BLaER1 treated with 17β-estradiol and CSF1 and Interleukin-3, amounts not matched to agents 10 nM and 100 nM (cell line): Measurements from ENCODE around the gene ARL5A.

Experiments used
- H3K27ac ChIP-seq, 11 experiments: shearing (Covaris generic); formaldehyde crosslinking; 2 replicates each; pipeline ENCODE4 v1.8.1; 2022
- H3K27me3 ChIP-seq, 11 experiments: shearing (Covaris generic); formaldehyde crosslinking; 2 replicates each; pipeline ENCODE4 v1.8.1; 2022
- H3K36me3 ChIP-seq, 11 experiments: shearing (Covaris generic); formaldehyde crosslinking; 2 replicates each; pipeline ENCODE4 v1.8.1; 2022
- H3K4me1 ChIP-seq, 10 experiments: shearing (Covaris generic); formaldehyde crosslinking; 2 replicates each; pipeline ENCODE4 v1.8.1; 2022
- H3K4me2 ChIP-seq, 11 experiments: shearing (Covaris generic); formaldehyde crosslinking; 2 replicates each; pipeline ENCODE4 v1.8.1; 2022
- H3K4me3 ChIP-seq, 10 experiments: shearing (Covaris generic); formaldehyde crosslinking; 2 replicates each; pipeline ENCODE4 v1.8.1; 2022
- H3K9ac ChIP-seq, 11 experiments: shearing (Covaris generic); formaldehyde crosslinking; 2 replicates each; pipeline ENCODE4 v1.8.1; 2022
- H3K9me3 ChIP-seq, 11 experiments: shearing (Covaris generic); formaldehyde crosslinking; replicated peaks in 1 of 11; 2 replicates each; pipeline ENCODE4 v1.8.1; 2022
- H4K20me1 ChIP-seq, 11 experiments: shearing (Covaris generic); formaldehyde crosslinking; 2 replicates each; pipeline ENCODE4 v1.8.1; 2022
- Cebpa-rat ChIP-seq, 11 experiments: shearing (Covaris generic); IDR thresholded peaks; 2 replicates each; pipeline ENCODE4 v1.8.1; 2022

ARL5A gene

GRCh38 chr2:151853070-151853758 lies 25.0 kb upstream of the ARL5A start:
- Histone ChIP-seq H3K4me1 (no peaks in the 10 kb centered on the region), H3K9ac (no peak overlapping the region), H3K27ac (no peak overlapping the region), H3K9me3 (no peaks in the 10 kb centered on the region), H3K4me2 (no peak overlapping the region), H3K36me3 (no peaks in the 10 kb centered on the region), H4K20me1 (no peaks in the 10 kb centered on the region), H3K27me3 (no peaks in the 10 kb centered on the region), H3K4me3 (no peak overlapping the region)
- no peak for TF ChIP-seq Cebpa-rat (IDR thresholded peaks at IDR 0.05)

DNA sequence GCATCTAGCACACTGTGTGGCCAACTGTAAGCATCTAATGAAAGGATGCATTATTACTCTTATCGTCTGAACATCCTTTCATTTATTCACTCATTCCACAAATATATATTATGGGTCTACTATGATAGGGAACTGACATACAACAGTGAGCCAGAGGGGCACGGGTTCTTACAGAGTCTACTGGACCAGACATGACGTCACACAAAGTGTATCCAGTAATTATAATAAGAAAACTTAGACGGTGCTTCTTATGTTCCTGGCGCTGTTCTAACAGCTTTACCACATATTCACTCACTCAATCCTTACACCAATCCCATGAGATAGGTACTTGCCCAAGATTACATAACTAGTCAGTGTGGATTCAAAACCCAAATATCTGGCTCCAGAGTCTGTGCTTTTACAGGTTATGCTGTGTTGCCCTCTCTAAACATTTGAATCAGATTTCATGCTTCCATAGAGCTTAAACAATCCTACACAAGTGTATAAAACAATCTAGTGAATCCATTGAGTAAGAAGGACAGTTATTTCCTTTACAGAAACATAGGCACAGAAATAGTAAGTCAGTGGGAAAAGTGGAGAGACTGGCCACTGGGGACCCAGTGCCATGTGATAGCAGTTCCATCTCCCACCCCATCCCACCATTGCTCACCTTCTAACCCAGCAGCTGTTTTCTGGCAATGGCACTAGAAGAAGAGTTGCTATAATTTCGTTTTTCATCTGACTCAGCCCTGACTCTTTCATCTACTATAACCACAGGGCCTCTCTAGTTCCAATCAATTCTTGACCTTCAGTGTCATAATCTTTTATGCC lies 24.2 kb upstream of the ARL5A start:
- H3K4me3 ChIP-seq: no peak overlapping the region
- H3K36me3 ChIP-seq: no peaks in the 10 kb centered on the region
- H4K20me1 ChIP-seq: no peaks in the 10 kb centered on the region
- H3K27ac ChIP-seq: no peak overlapping the region
- no peaks in the 10 kb centered on the region for H3K27me3 ChIP-seq
- H3K4me2 ChIP-seq: no peak overlapping the region
- no peaks in the 10 kb centered on the region for H3K4me1 ChIP-seq
- H3K9me3 ChIP-seq: no peaks in the 10 kb centered on the region
- TF ChIP-seq Cebpa-rat (IDR thresholded peaks at IDR 0.05): no peak
- H3K9ac ChIP-seq: no peak overlapping the region

DNA sequence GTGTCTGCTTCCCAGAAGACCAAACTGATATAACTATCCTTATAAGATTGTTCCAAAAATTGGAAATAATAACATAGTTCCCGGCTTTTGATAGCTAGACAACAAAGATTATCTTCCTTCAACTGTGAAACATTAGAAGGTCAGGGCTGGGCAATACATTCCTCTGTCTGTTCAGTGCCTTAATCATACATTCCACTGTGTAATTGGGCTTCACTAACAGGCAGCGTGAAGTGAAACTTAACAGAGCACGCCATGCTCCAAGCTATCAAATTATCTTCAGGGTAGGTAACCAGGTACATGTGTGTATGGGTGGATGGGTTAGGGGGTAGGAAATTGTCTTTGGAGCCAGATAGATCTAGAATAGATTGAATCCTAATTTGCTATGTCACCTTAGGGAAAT lies 23.5 kb upstream of the ARL5A start:
- Histone ChIP-seq H3K4me2 (no peak overlapping the region), H3K4me3 (no peak overlapping the region), H3K36me3 (no peaks in the 10 kb centered on the region), H3K27me3 (no peaks in the 10 kb centered on the region), H3K9me3 (no peaks in the 10 kb centered on the region), H3K4me1 (no peaks in the 10 kb centered on the region), H4K20me1 (no peaks in the 10 kb centered on the region), H3K9ac (no peak overlapping the region), H3K27ac (no peak overlapping the region)
- no peak for TF ChIP-seq Cebpa-rat (IDR thresholded peaks at IDR 0.05)

DNA sequence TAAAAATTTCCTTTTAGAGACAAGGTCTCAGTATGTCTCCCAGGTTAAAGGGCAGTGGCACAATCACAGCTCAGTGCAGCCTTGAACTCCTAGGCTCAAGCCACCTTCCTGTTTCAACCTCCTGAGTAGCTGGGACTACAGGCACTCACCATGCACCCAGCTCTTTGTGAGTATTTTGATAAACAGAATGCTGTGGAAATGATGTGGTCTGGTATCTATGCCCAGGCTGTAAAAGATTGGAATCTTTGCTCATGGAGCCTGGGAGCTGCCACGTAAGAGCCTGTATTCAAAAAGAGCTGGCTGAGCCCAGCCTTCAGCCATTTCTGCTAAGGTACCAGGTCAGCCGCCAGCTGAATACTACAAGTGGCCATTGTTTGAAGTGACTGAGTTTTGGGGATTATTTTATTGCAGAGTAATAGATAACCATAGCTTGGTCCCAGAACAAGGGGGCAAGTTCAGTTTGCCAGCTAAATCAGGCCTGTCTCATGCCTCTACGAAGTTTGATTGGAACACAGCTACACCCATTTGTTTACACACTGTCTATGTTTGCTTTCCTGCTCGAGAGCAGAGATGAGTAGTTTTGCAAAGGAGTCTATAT lies 21.3 kb upstream of the ARL5A start:
- peaks cover 0 to 17% (median 0%) of the 10 kb centered on the region in 10 experiments; a peak in 8 of 20 replicates for H3K4me1 ChIP-seq
- H3K36me3 ChIP-seq: no peaks in the 10 kb centered on the region
- H3K4me2 ChIP-seq: no peak overlapping the region
- TF ChIP-seq Cebpa-rat (IDR thresholded peaks at IDR 0.05): no peak
- H3K9me3 ChIP-seq: no peaks in the 10 kb centered on the region
- H3K4me3 ChIP-seq: no peak overlapping the region
- H3K27ac ChIP-seq: no peak overlapping the region
- no peaks in the 10 kb centered on the region for H4K20me1 ChIP-seq
- no peaks in the 10 kb centered on the region for H3K27me3 ChIP-seq
- no peak overlapping the region for H3K9ac ChIP-seq

DNA sequence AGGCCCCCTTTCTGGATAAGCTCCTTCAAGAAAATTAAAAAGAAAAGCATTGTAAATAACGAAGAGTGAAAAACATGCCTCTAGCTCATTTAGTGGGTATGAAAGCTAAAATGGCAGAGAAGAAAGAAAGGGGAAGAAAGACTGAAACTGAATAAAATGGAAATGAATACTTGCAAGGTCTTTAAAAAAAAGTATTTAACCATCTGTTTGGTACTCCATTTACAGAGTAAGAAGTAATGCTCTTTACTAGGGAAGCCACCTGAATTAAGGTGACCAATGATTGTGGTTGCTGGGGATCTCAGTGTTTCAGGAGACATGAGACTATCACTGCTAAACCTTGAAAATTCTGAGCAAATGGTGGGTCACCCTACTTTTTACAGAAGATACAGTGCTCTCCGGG lies 17.7 kb upstream of the ARL5A start:
- Histone ChIP-seq H3K9me3 (no peaks in the 10 kb centered on the region), H4K20me1 (no peaks in the 10 kb centered on the region), H3K36me3 (no peaks in the 10 kb centered on the region), H3K9ac (no peak overlapping the region), H3K27ac (no peak overlapping the region), H3K4me1 (peaks cover 0 to 41% (median 6%) of the 10 kb centered on the region in 10 experiments; a peak in 14 of 20 replicates), H3K4me3 (no peak overlapping the region), H3K27me3 (no peaks in the 10 kb centered on the region), H3K4me2 (peak overlapping the region in 2 of 11 experiments; percentile 14 to 28; a peak in 2 of 22 replicates)
- TF ChIP-seq Cebpa-rat (IDR thresholded peaks at IDR 0.05): no peak

DNA sequence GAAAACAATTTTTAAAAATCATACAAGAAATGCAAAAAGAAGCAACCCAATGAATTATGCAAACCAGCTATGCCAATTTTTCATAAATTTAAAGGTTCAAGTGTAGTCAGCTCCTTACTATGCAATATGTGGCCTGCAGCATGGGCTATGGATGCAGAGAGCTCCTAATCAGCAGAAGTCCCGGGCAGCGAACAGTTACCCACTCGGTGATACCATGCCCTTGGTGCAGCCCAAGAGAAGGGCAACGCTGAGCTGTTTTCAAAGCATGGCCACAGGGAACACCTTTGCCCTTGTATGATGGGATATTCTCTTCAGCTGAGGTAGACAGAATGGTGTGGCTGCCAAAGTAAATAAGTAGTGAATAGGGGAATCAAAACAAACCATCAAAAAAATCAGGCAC lies 17.3 kb upstream of the ARL5A start:
- Histone ChIP-seq H3K9ac (no peak overlapping the region), H3K9me3 (no peaks in the 10 kb centered on the region)

GRCh38 chr2:151844211-151844896 lies 16.1 kb upstream of the ARL5A start:
- H3K9ac ChIP-seq: no peak overlapping the region
- peak overlapping the region in 4 of 11 experiments; percentile 5 to 65 (median 56); a peak in 7 of 22 replicates for H3K4me2 ChIP-seq
- peak overlapping the region in 3 of 11 experiments; percentile 37 to 48 (median 42); a peak in 5 of 22 replicates for H3K27ac ChIP-seq
- peaks cover 0 to 53% (median 6%) of the 10 kb centered on the region in 10 experiments; a peak in 14 of 20 replicates for H3K4me1 ChIP-seq
- no peaks in the 10 kb centered on the region for H4K20me1 ChIP-seq
- H3K9me3 ChIP-seq: no peaks in the 10 kb centered on the region
- no peak overlapping the region for H3K4me3 ChIP-seq
- no peaks in the 10 kb centered on the region for H3K27me3 ChIP-seq
- TF ChIP-seq Cebpa-rat (IDR thresholded peaks at IDR 0.05): no peak
- no peaks in the 10 kb centered on the region for H3K36me3 ChIP-seq

More for the DNA sequence above, 17.3 kb upstream of the ARL5A start:
- H3K27me3 ChIP-seq: no peaks in the 10 kb centered on the region
- peaks cover 0 to 45% (median 6%) of the 10 kb centered on the region in 10 experiments; a peak in 14 of 20 replicates for H3K4me1 ChIP-seq
- no peak overlapping the region for H3K27ac ChIP-seq
- H3K4me2 ChIP-seq: peak overlapping the region in 2 of 11 experiments; percentile 14 to 28; a peak in 2 of 22 replicates
- no peak for TF ChIP-seq Cebpa-rat (IDR thresholded peaks at IDR 0.05)
- H4K20me1 ChIP-seq: no peaks in the 10 kb centered on the region
- no peak overlapping the region for H3K4me3 ChIP-seq
- no peaks in the 10 kb centered on the region for H3K36me3 ChIP-seq

DNA sequence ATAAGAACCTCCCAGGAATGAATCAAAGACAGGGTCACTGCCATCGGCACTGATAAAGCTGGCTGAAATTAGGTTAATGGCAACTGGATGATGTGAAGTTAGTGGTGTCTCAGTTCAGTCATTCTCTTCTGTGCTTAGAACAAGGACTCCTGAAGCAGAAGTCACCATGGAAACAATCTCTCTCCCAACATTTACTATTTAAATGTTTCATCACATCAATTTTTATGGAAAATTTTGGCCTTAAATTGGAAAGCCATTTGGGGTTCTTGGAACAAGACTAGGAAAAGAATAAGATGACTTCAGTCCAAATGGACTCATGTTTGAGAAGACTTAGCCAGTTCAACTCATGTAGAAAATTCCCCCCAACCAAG lies 15.5 kb upstream of the ARL5A start:
- Histone ChIP-seq H3K36me3 (no peaks in the 10 kb centered on the region), H3K9ac (no peak overlapping the region), H3K4me1 (peaks cover 0 to 53% (median 6%) of the 10 kb centered on the region in 10 experiments; a peak in 14 of 20 replicates), H3K27ac (peak overlapping the region in 1 of 11 experiments; percentile 48; a peak in 3 of 22 replicates), H3K27me3 (no peaks in the 10 kb centered on the region), H3K9me3 (no peaks in the 10 kb centered on the region), H4K20me1 (no peaks in the 10 kb centered on the region), H3K4me2 (peak overlapping the region in 3 of 11 experiments; percentile 47 to 65 (median 64); a peak in 5 of 22 replicates), H3K4me3 (no peak overlapping the region)
- no peak for TF ChIP-seq Cebpa-rat (IDR thresholded peaks at IDR 0.05)
